Mammary epithelial cell (primary cell): Measurements from ENCODE around the gene POP4.

Experiments used
- EZH2 ChIP-seq: IDR thresholded peaks from 2 replicates; pipeline ENCODE4 v1.6.1; 2012; ENCODE audit warnings: low read length, inconsistent platforms, borderline replicate concordance
- TF ChIP-seq, protein P1 (sequence below), 2 donors: IDR thresholded peaks in 1 of 2; conservative IDR thresholded peaks in 1 of 2; 2 replicates each; pipeline ENCODE4 v1.5.1; 2011 to 2012; ENCODE audit warnings: inconsistent platforms in 2 of 2, low read length in 2 of 2, mild to moderate bottlenecking in 2 of 2, control low read depth in 1 of 2, low read depth in 1 of 2; ENCODE audit not compliant: insufficient read depth in 1 of 2; ENCODE audit errors: extremely low read depth in 1 of 2

GRCh38 chr19:29623726-29624488 is 17.8 kb downstream of the POP4 start:
- TF ChIP-seq, protein P1, sequence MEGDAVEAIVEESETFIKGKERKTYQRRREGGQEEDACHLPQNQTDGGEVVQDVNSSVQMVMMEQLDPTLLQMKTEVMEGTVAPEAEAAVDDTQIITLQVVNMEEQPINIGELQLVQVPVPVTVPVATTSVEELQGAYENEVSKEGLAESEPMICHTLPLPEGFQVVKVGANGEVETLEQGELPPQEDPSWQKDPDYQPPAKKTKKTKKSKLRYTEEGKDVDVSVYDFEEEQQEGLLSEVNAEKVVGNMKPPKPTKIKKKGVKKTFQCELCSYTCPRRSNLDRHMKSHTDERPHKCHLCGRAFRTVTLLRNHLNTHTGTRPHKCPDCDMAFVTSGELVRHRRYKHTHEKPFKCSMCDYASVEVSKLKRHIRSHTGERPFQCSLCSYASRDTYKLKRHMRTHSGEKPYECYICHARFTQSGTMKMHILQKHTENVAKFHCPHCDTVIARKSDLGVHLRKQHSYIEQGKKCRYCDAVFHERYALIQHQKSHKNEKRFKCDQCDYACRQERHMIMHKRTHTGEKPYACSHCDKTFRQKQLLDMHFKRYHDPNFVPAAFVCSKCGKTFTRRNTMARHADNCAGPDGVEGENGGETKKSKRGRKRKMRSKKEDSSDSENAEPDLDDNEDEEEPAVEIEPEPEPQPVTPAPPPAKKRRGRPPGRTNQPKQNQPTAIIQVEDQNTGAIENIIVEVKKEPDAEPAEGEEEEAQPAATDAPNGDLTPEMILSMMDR (conservative IDR thresholded peaks at IDR 0.05 in 1 of 2, IDR thresholded peaks at IDR 0.05 in 1 of 2; ENCODE audit: extremely low read depth in 1 of 2, insufficient read depth in 1 of 2, low read depth in 1 of 2, low read length in 2 of 2), result no peak
- no peak for TF ChIP-seq EZH2
